Vagina (tissue), 2 donors: Measurements from ENCODE around the gene CES5A. TPM values are rescaled to one million over a fixed set of nuclear protein-coding genes. Genes with fewer than 3 reads are reported as not detected.

Source experiments
- DNase-seq, 2 donors: peaks; one replicate each; pipeline ENCODE4 v3.0.0-alpha.2; 2017; ENCODE audit errors: extremely low spot score in 2 of 2
- H3K27ac ChIP-seq: fragments of 200-600 bp; sonication (generic); one replicate; pipeline ENCODE4 v1.5.1; 2019
- H3K27me3 ChIP-seq: fragments of 200-600 bp; sonication (generic); one replicate; pipeline ENCODE4 v1.5.1; 2019
- H3K36me3 ChIP-seq, 2 donors: fragments of 200-600 bp; sonication (generic); one replicate each; pipeline ENCODE4 v1.5.1; 2017 to 2019
- H3K4me1 ChIP-seq: fragments of 200-600 bp; sonication (generic); one replicate; pipeline ENCODE4 v1.5.1; 2019
- H3K4me3 ChIP-seq, 2 donors: fragments of 200-600 bp; sonication (generic); 1 replicate in 1 of 2; 2 replicates in 1 of 2; pipeline ENCODE4 v1.5.1; 2016 to 2019
- H3K9me3 ChIP-seq: fragments of 200-600 bp; sonication (generic); one replicate; pipeline ENCODE4 v1.5.1; 2019
- POLR2A ChIP-seq, 2 donors: fragments of 450-650 bp; IDR thresholded peaks; one replicate each; pipeline ENCODE4 v1.6.1; 2017; ENCODE audit warnings: antibody characterized with exemption in 2 of 2, mild to moderate bottlenecking in 2 of 2, moderate library complexity in 2 of 2
- POLR2AphosphoS5 ChIP-seq, 2 donors: sonication (generic); formaldehyde crosslinking; IDR thresholded peaks; one replicate each; pipeline ENCODE4 v1.9.0; 2017; ENCODE audit warnings: antibody characterized with exemption in 2 of 2, mild to moderate bottlenecking in 2 of 2, low read depth in 1 of 2; ENCODE audit not compliant: insufficient read depth in 1 of 2
- intact Hi-C: fragments of 100-400 bp; cut with DNase I; formaldehyde crosslinking; loops from one replicate; pipeline ENCODE4 v1.15.1; 2023
- total RNA-seq: library from RNA; depleted of rRNA; stranded (reverse); fragments of >200 nt; gene quantifications from one replicate; pipeline ENCODE4 v1.2.3, GENCODE V29; 2016
- TF ChIP-seq, protein P1 (sequence below), 3 experiments: fragments of 450-650 bp in 2 of 3; fragments of 200-600 bp in 1 of 3; sonication (generic) in 1 of 3; IDR thresholded peaks; one replicate each; pipeline ENCODE4 v1.5.1; 2017 to 2019; ENCODE audit warnings: antibody characterized with exemption in 3 of 3, mild to moderate bottlenecking in 2 of 3, moderate library complexity in 2 of 3

Gene CES5A
- total RNA-seq, 1 donor from 2014 or later = not detected

- DNase-seq = no peak
- H3K9me3 ChIP-seq = no peaks in the 10 kb centered on the region
- H3K4me3 ChIP-seq = no peak overlapping the region
- H3K27me3 ChIP-seq = no peaks in the 10 kb centered on the region
- H3K4me1 ChIP-seq = no peaks in the 10 kb centered on the region
- intact Hi-C loops = no loop called here
- H3K27ac ChIP-seq = no peak overlapping the region
- H3K36me3 ChIP-seq = no peaks in the 10 kb centered on the region
- TF ChIP-seq POLR2A (IDR thresholded peaks at IDR 0.05) (no peak), POLR2AphosphoS5 (IDR thresholded peaks at IDR 0.05; ENCODE audit: insufficient read depth in 1 of 2, low read depth in 1 of 2) (no peak)
Measured at GRCh38 chr16:55888546-55888945, 13.4 kb upstream of the CES5A start.

- intact Hi-C loops = no loop called here
- Histone ChIP-seq H3K36me3 (no peaks in the 10 kb centered on the region), H3K4me1 (no peaks in the 10 kb centered on the region), H3K27me3 (no peaks in the 10 kb centered on the region), H3K9me3 (no peaks in the 10 kb centered on the region), H3K4me3 (no peak overlapping the region), H3K27ac (no peak overlapping the region)
- no peak for DNase-seq
- TF ChIP-seq POLR2A (IDR thresholded peaks at IDR 0.05) (no peak), POLR2AphosphoS5 (IDR thresholded peaks at IDR 0.05; ENCODE audit: insufficient read depth in 1 of 2, low read depth in 1 of 2) (no peak)
- TF ChIP-seq, protein P1, sequence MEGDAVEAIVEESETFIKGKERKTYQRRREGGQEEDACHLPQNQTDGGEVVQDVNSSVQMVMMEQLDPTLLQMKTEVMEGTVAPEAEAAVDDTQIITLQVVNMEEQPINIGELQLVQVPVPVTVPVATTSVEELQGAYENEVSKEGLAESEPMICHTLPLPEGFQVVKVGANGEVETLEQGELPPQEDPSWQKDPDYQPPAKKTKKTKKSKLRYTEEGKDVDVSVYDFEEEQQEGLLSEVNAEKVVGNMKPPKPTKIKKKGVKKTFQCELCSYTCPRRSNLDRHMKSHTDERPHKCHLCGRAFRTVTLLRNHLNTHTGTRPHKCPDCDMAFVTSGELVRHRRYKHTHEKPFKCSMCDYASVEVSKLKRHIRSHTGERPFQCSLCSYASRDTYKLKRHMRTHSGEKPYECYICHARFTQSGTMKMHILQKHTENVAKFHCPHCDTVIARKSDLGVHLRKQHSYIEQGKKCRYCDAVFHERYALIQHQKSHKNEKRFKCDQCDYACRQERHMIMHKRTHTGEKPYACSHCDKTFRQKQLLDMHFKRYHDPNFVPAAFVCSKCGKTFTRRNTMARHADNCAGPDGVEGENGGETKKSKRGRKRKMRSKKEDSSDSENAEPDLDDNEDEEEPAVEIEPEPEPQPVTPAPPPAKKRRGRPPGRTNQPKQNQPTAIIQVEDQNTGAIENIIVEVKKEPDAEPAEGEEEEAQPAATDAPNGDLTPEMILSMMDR (IDR thresholded peaks at IDR 0.05) = no peak
Measured at GRCh38 chr16:55876854-55877253, 1.7 kb upstream of the CES5A start.

DNA sequence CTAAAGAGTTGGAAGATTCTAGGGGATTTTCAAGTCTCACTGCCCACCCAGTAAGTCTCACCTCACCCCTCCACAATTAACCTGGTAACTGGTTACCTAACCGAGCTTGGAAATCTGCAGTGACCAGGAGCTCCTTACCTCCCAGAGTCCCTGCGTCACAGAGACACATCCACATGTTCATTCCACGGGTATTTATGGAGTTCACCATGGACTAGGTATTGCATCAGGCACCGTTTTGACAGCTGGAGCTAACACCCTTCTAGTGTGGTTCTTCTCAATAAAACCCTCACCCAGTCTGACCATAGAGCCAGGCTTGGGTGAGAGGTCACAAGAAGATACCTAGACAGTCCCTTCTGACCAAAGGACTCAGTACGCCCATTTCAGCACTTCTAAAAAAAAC is 2.1 kb downstream of the CES5A start:
- H3K4me3 ChIP-seq = no peak overlapping the region
- no peak overlapping the region for H3K27ac ChIP-seq
- DNase-seq = peak in 1 of 2 donors; percentile 75
- TF ChIP-seq POLR2A (IDR thresholded peaks at IDR 0.05) = no peak
- TF ChIP-seq, protein P1 (IDR thresholded peaks at IDR 0.05) = no peak
- no peak for TF ChIP-seq POLR2AphosphoS5 (IDR thresholded peaks at IDR 0.05; ENCODE audit: insufficient read depth in 1 of 2, low read depth in 1 of 2)
- H3K4me1 ChIP-seq = no peaks in the 10 kb centered on the region
- intact Hi-C loops = no loop called here
- H3K9me3 ChIP-seq = no peaks in the 10 kb centered on the region
- H3K36me3 ChIP-seq = no peaks in the 10 kb centered on the region
- no peaks in the 10 kb centered on the region for H3K27me3 ChIP-seq

- no peaks in the 10 kb centered on the region for H3K27me3 ChIP-seq
- TF ChIP-seq POLR2AphosphoS5 (IDR thresholded peaks at IDR 0.05; ENCODE audit: insufficient read depth in 1 of 2, low read depth in 1 of 2) = no peak
- no peak for TF ChIP-seq POLR2A (IDR thresholded peaks at IDR 0.05)
- TF ChIP-seq, protein P1 (IDR thresholded peaks at IDR 0.05) = no peak
- intact Hi-C loops = no loop called here
- no peaks in the 10 kb centered on the region for H3K36me3 ChIP-seq
- H3K4me3 ChIP-seq = no peak overlapping the region
- no peak for DNase-seq
- no peak overlapping the region for H3K27ac ChIP-seq
- no peaks in the 10 kb centered on the region for H3K9me3 ChIP-seq
- H3K4me1 ChIP-seq = no peaks in the 10 kb centered on the region
Measured at GRCh38 chr16:55872130-55872529, 3.0 kb downstream of the CES5A start.

GRCh38 chr16:55871411-55872038 is 3.6 kb downstream of the CES5A start:
- no peak for DNase-seq

More at GRCh38 chr16:55871411-55872038, 3.6 kb downstream of the CES5A start:
- TF ChIP-seq POLR2AphosphoS5 (IDR thresholded peaks at IDR 0.05; ENCODE audit: insufficient read depth in 1 of 2, low read depth in 1 of 2) (no peak), POLR2A (IDR thresholded peaks at IDR 0.05) (no peak)
- TF ChIP-seq, protein P1 (IDR thresholded peaks at IDR 0.05) = no peak
- no peak overlapping the region for H3K4me3 ChIP-seq
- no peaks in the 10 kb centered on the region for H3K4me1 ChIP-seq
- no peaks in the 10 kb centered on the region for H3K27me3 ChIP-seq
- H3K36me3 ChIP-seq = no peaks in the 10 kb centered on the region
- intact Hi-C loops = no loop called here
- H3K27ac ChIP-seq = no peak overlapping the region
- H3K9me3 ChIP-seq = no peaks in the 10 kb centered on the region
